Urinary bladder (tissue), 4 donors: ENCODE results near the gene EPB41. TPM values are rescaled to one million over a fixed set of nuclear protein-coding genes. Genes with fewer than 3 reads are reported as not detected.
"Not testable (repeated sequence)": the region's sequence is repeated elsewhere in the genome, so short reads cannot be mapped to it uniquely, and the experiment has no call there.

Experiments
- DNase-seq: peaks from one replicate; pipeline ENCODE4 v3.0.0-alpha.2; 2015; ENCODE audit errors: extremely low spot score
- H3K27ac ChIP-seq: one replicate; pipeline ENCODE4 v1.5.1; 2013; ENCODE audit warnings: low read depth, mild to moderate bottlenecking, moderate library complexity
- H3K36me3 ChIP-seq: one replicate; pipeline ENCODE4 v1.6.1; 2013; ENCODE audit warnings: mild to moderate bottlenecking, moderate library complexity; ENCODE audit not compliant: insufficient read depth
- H3K4me1 ChIP-seq: one replicate; pipeline ENCODE4 v1.6.1; 2013; ENCODE audit warnings: mild to moderate bottlenecking, moderate library complexity; ENCODE audit not compliant: insufficient read depth
- H3K4me3 ChIP-seq: one replicate; pipeline ENCODE4 v1.5.1; 2013; ENCODE audit warnings: low read depth, low read length
- WGBS: extraction: QIAGEN DNeasy Blood & Tissue Kit; methylation state at CpG from one replicate; pipeline ENCODE4 v1.1.7; 2013; 5-methylcytosine and 5-hydroxymethylcytosine counted together
- polyA plus RNA-seq: library from polyadenylated mRNA; stranded (reverse); fragments of 200-250 nt; gene quantifications from one replicate; pipeline ENCODE4 v1.2.3, GENCODE V29; 2013
- total RNA-seq: library from RNA; depleted of rRNA; stranded (reverse); fragments of >200 nt; gene quantifications from one replicate; pipeline ENCODE4 v1.2.3, GENCODE V29; 2014
- donor health status: healthy with polysubstance abuse.
- donor health status: healthy.

Gene EPB41
- total and polyA plus RNA-seq, 2 donors: 11.0 to 37.4 TPM

DNA sequence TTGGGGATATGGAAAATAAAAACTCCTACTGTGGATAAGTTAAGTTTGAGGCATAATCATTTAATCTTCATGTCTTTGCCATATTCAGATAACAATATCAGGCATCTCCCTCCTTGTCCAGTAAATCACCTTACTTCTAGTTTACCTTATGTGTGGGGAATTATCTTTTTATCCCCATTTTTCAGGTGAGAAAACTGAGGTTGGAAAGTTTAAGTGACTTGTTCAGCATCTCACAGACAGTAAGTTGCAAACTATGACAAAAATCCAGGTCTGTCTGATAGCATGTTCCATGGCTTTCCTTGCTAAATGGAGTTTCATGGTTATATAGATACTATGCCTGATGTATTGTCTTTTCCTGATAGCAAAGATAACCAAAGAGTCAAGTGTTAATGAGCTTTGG, 129.6 kb downstream of the EPB41 start:
- H3K4me1 ChIP-seq: no peaks in the 10 kb centered on the region
- H3K36me3 ChIP-seq: peaks cover 2% of the 10 kb centered on the region
- DNase-seq: no peak
- no peak overlapping the region for H3K27ac ChIP-seq
- no peak overlapping the region for H3K4me3 ChIP-seq

- WGBS: 96% methylated on average over 1 of the region's 1 CpG
- not testable (repeated sequence) for DNase-seq, H3K4me3 ChIP-seq, H3K27ac ChIP-seq, H3K36me3 ChIP-seq, H3K4me1 ChIP-seq
Observed at GRCh38 chr1:29045663-29046062, 131.3 kb downstream of the EPB41 start.

DNA sequence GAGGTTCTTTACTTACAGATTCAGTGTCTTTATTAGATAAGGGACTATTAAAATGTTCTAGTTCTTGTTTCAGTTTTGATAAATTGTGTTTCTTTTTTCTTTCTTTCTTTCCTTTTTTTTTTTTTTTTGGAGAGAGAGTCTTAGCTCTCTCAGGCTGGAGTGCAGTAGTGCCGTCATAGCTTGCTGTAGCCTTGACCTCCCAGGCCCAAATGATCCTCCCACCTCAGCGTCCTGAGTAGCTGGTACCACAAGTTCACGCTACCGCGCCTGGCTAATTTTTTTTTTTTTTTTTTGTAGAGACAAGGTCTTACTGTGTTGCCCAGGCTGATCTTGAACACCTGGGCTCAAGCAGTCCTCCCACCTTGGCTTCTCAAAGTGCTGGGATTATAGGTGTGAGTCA, 132.8 kb downstream of the EPB41 start:
- Histone ChIP-seq H3K4me1 (no peaks in the 10 kb centered on the region), H3K4me3 (no peak overlapping the region), H3K36me3 (peaks cover 4% of the 10 kb centered on the region), H3K27ac (no peak overlapping the region)
- no peak for DNase-seq
- 95% methylated on average over 5 of the region's 5 CpGs for WGBS

GRCh38 chr1:29050166-29050565, 135.8 kb downstream of the EPB41 start:
- H3K27ac ChIP-seq: no peak overlapping the region
- whole genome bisulfite sequencing: 85% methylated on average over 1 of the region's 1 CpG

DNA sequence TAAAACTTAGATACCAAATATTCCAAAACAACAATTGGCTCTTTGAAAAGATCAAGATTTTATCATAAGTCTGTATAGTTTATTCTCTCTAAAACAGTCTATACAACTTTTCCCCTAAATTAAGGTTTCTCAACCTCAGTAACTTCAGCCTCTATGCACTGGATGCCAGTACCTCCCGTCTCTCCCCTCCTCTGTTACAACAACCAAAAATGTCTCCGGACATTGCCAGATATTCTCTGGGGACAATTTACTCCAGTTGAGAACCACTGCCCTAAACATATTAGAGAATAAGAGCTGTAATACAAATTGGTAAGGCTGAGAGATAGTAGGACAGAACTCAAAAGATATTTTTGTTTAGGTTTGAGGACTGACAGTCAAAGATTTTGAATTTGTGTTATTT, 137.7 kb downstream of the EPB41 start:
- WGBS: 43% methylated on average over 2 of the region's 2 CpGs
- Histone ChIP-seq H3K36me3 (peaks cover 6% of the 10 kb centered on the region), H3K4me1 (no peaks in the 10 kb centered on the region), H3K4me3 (no peak overlapping the region), H3K27ac (no peak overlapping the region)
- no peak for DNase-seq

More at GRCh38 chr1:29050166-29050565, 135.8 kb downstream of the EPB41 start:
- H3K36me3 ChIP-seq: peaks cover 6% of the 10 kb centered on the region
- H3K4me3 ChIP-seq: no peak overlapping the region
- DNase-seq: no peak
- no peaks in the 10 kb centered on the region for H3K4me1 ChIP-seq

GRCh38 chr1:29052941-29053340, 138.6 kb downstream of the EPB41 start:
- WGBS: 94% methylated on average over 7 of the region's 7 CpGs
- Histone ChIP-seq H3K36me3 (peaks cover 6% of the 10 kb centered on the region), H3K4me1 (no peaks in the 10 kb centered on the region), H3K27ac (no peak overlapping the region), H3K4me3 (no peak overlapping the region)
- DNase-seq: no peak

DNA sequence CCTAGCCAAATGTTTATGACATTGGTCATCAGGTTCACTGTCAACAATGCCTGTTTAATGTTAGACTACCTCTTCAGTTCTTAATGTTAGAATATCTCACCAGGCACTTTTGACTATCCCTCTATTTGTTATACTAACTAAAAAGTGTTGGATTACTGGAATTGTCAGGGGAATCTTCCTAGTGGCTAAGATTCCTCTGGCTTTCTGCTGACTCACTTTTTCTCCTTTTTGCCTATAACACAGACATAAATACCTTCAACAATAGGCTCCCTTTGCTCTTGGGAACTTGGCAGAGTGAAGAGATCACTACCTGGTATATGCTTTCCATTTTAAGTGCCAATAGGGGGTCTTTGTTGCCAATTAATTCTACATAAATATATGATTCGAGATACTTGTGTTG, 140.8 kb downstream of the EPB41 start:
- peaks cover 4% of the 10 kb centered on the region for H3K36me3 ChIP-seq
- no peaks in the 10 kb centered on the region for H3K4me1 ChIP-seq
- H3K4me3 ChIP-seq: no peak overlapping the region
- WGBS: 96% methylated on average over 1 of the region's 1 CpG
- DNase-seq: no peak
- no peak overlapping the region for H3K27ac ChIP-seq

GRCh38 chr1:29056256-29056655, 141.9 kb downstream of the EPB41 start:
- H3K27ac ChIP-seq: no peak overlapping the region
- no peak overlapping the region for H3K4me3 ChIP-seq
- DNase-seq: no peak
- H3K4me1 ChIP-seq: no peaks in the 10 kb centered on the region
- H3K36me3 ChIP-seq: peaks cover 4% of the 10 kb centered on the region
- 92% methylated on average over 4 of the region's 4 CpGs for WGBS

- Histone ChIP-seq H3K36me3 (peaks cover 4% of the 10 kb centered on the region), H3K4me3 (no peak overlapping the region), H3K4me1 (no peaks in the 10 kb centered on the region), H3K27ac (no peak overlapping the region)
- no peak for DNase-seq
Observed at GRCh38 chr1:29057700-29058099, 143.3 kb downstream of the EPB41 start.

DNA sequence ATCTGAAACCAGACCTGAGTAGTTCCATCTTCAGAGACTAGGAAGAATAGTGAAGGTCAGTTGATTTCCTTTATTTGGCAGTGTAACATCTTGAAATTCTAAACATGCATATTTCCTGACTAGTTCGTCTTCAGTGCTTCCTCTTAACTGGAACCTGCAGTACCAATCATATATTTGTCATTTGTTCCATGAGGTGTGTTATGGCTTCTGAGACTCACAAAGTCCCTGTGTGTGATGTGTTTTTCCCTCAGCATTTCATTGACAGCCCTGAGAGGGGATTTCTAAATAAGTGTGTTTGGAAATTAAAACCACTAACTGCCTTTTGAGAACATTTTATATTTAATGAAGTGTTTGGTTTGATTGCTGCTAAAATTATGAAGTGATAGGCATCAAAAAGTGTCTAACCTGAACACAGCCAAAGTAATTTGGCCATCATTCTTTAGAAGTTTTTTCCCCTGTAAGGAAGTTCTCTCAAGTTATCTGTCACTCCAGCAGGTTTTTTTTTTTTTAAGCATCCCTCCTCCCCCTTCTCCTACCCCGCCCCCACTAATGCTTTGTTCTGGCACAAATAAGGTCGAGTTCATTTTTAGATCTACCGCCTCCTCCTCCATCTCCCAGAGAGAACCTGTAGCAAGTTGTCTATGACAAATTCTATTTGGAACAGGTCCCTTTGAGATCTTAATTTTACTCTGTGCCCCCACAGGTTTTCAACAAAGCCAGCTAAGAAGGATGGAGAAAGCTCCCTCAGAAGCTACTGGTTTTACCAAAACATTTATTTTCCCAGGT, 148.0 kb downstream of the EPB41 start:
- no peak for DNase-seq
- Histone ChIP-seq H3K4me1 (no peaks in the 10 kb centered on the region), H3K27ac (no peak overlapping the region), H3K4me3 (no peak overlapping the region), H3K36me3 (no peaks in the 10 kb centered on the region)
- WGBS: 66% methylated on average over 4 of the region's 4 CpGs

GRCh38 chr1:29064064-29064463, 149.7 kb downstream of the EPB41 start:
- Histone ChIP-seq H3K4me1 (no peaks in the 10 kb centered on the region), H3K4me3 (no peak overlapping the region), H3K27ac (no peak overlapping the region), H3K36me3 (no peaks in the 10 kb centered on the region)
- 56% methylated on average over 1 of the region's 1 CpG for WGBS
- DNase-seq: no peak

- 94% methylated on average over 2 of the region's 2 CpGs for WGBS
- DNase-seq: no peak
- no peak overlapping the region for H3K4me3 ChIP-seq
- no peak overlapping the region for H3K27ac ChIP-seq
- H3K4me1 ChIP-seq: no peaks in the 10 kb centered on the region
- no peaks in the 10 kb centered on the region for H3K36me3 ChIP-seq
Observed at GRCh38 chr1:29077155-29077554, 162.8 kb downstream of the EPB41 start.

- not testable (repeated sequence) for H3K4me1 ChIP-seq, H3K27ac ChIP-seq, H3K36me3 ChIP-seq, DNase-seq, H3K4me3 ChIP-seq
- WGBS: 93% methylated on average over 16 of the region's 16 CpGs
Observed at GRCh38 chr1:29079916-29080629, 165.7 kb downstream of the EPB41 start.

GRCh38 chr1:29081201-29081600, 166.8 kb downstream of the EPB41 start:
- peaks cover 1% of the 10 kb centered on the region for H3K36me3 ChIP-seq
- H3K27ac ChIP-seq: no peak overlapping the region
- DNase-seq: no peak
- H3K4me3 ChIP-seq: no peak overlapping the region
- 96% methylated on average over 3 of the region's 3 CpGs for WGBS
- H3K4me1 ChIP-seq: no peaks in the 10 kb centered on the region
